Neural cell (in vitro differentiated cells): ENCODE data around the gene APBA2. TPM values are rescaled to one million over a fixed set of nuclear protein-coding genes. Genes with fewer than 3 reads are reported as not detected.

ENCODE experiments used
- H2AFZ ChIP-seq: fragments of 200-600, 300-800 bp; sonication (generic), shearing (Covaris generic); 2 replicates; pipeline ENCODE4 v1.6.0; 2014; ENCODE audit warnings: low read depth, mild to moderate bottlenecking, antibody characterized with exemption, low read length, moderate library complexity
- H3F3A ChIP-seq: fragments of 200-600 bp; shearing (Covaris generic); 2 replicates; pipeline ENCODE4 v1.6.1; 2016; ENCODE audit warnings: mild to moderate bottlenecking, moderate library complexity, mixed read lengths, antibody characterized with exemption, low read length; ENCODE audit not compliant: insufficient read depth, poor library complexity, severe bottlenecking
- H3K27ac ChIP-seq: fragments of 200-600, 300-800 bp; sonication (generic), shearing (Covaris generic); 2 replicates; pipeline ENCODE4 v1.5.1; 2014; ENCODE audit warnings: mild to moderate bottlenecking, low read length, moderate library complexity
- H3K27me3 ChIP-seq: fragments of 300-800, 200-600 bp; sonication (generic), shearing (Covaris generic); 2 replicates; pipeline ENCODE4 v1.6.0; 2014; ENCODE audit warnings: mild to moderate bottlenecking, low read depth, low read length, moderate library complexity; ENCODE audit not compliant: insufficient read depth
- H3K36me3 ChIP-seq: fragments of 300-800, 200-600 bp; sonication (generic), shearing (Covaris generic); 2 replicates; pipeline ENCODE4 v1.5.1; 2014; ENCODE audit warnings: mild to moderate bottlenecking, antibody characterized with exemption, low read length, moderate library complexity; ENCODE audit not compliant: insufficient read depth
- H3K4me2 ChIP-seq: fragments of 300-800, 200-600 bp; sonication (generic), shearing (Covaris generic); 2 replicates; pipeline ENCODE4 v1.6.0; 2014; ENCODE audit warnings: mild to moderate bottlenecking, low read length
- H3K4me3 ChIP-seq: fragments of 300-800, 200-600 bp; sonication (generic), shearing (Covaris generic); 2 replicates; pipeline ENCODE4 v1.5.1; 2014; ENCODE audit warnings: mild to moderate bottlenecking, low read length, moderate library complexity
- H3K79me2 ChIP-seq: fragments of 200-600 bp; shearing (Covaris generic); replicated peaks from 2 replicates; pipeline ENCODE4 v1.6.0; 2014; ENCODE audit warnings: mild to moderate bottlenecking, low read length, moderate library complexity; ENCODE audit not compliant: insufficient read depth
- H3K9ac ChIP-seq: fragments of 300-800, 200-600 bp; sonication (generic), shearing (Covaris generic); 2 replicates; pipeline ENCODE4 v1.6.1; 2016; ENCODE audit warnings: mild to moderate bottlenecking, low read length, mixed read lengths
- H3K9me2 ChIP-seq: fragments of 200-600 bp; shearing (Covaris generic); 2 replicates; pipeline ENCODE4 v1.6.1; 2016; ENCODE audit warnings: mild to moderate bottlenecking, low read length, mixed read lengths; ENCODE audit not compliant: insufficient read depth
- H3K9me3 ChIP-seq: fragments of 200-600, 300-800 bp; sonication (generic), shearing (Covaris generic); 2 replicates; pipeline ENCODE4 v1.6.1; 2016; ENCODE audit warnings: mild to moderate bottlenecking, mixed run types, low read length, moderate library complexity, mixed read lengths
- H4K20me1 ChIP-seq: fragments of 200-600 bp; shearing (Covaris generic); 2 replicates; pipeline ENCODE4 v1.6.1; 2016; ENCODE audit warnings: mild to moderate bottlenecking, mixed run types; ENCODE audit not compliant: insufficient read depth
- EP300 ChIP-seq: fragments of 450-650 bp; conservative IDR thresholded peaks from 2 replicates; pipeline ENCODE4 v1.6.1; 2014; ENCODE audit warnings: antibody characterized with exemption, mild to moderate bottlenecking, moderate library complexity; ENCODE audit not compliant: poor library complexity, severe bottlenecking
- EZH2 ChIP-seq: fragments of 200-600, 300-800 bp; shearing (Covaris generic), sonication (generic); IDR thresholded peaks from 2 replicates; pipeline ENCODE4 v1.6.1; 2014; ENCODE audit warnings: antibody characterized with exemption, low read length, borderline replicate concordance, mild to moderate bottlenecking; ENCODE audit not compliant: insufficient read depth, poor library complexity, severe bottlenecking
- MXI1 ChIP-seq: fragments of 450-650 bp; conservative IDR thresholded peaks from 2 replicates; pipeline ENCODE4 v1.6.1; 2014; ENCODE audit warnings: antibody characterized with exemption, mild to moderate bottlenecking; ENCODE audit not compliant: poor library complexity, severe bottlenecking
- POLR2AphosphoS5 ChIP-seq: IDR thresholded peaks from 2 replicates; pipeline ENCODE4 v1.6.1; 2012
- RAD21 ChIP-seq: fragments of 450-650 bp; conservative IDR thresholded peaks from 2 replicates; pipeline ENCODE4 v1.6.1; 2014; ENCODE audit warnings: antibody characterized with exemption, mild to moderate bottlenecking, moderate library complexity
- TAF1 ChIP-seq: IDR thresholded peaks from 2 replicates; pipeline ENCODE4 v1.6.1; 2012; ENCODE audit warnings: low read depth
- polyA plus RNA-seq: library from polyadenylated mRNA; depleted of rRNA; stranded (reverse); fragments of >200 nt; gene quantifications from 2 replicates; pipeline ENCODE4 v1.2.3, GENCODE V29; 2014
- TF ChIP-seq, protein P1 (sequence below): fragments of 450-650 bp; IDR thresholded peaks from 2 replicates; pipeline ENCODE4 v1.5.1; 2014; ENCODE audit warnings: antibody characterized with exemption, mild to moderate bottlenecking, moderate library complexity; ENCODE audit not compliant: poor library complexity, severe bottlenecking
- TF ChIP-seq, protein P2 (sequence below): IDR thresholded peaks from 2 replicates; pipeline ENCODE4 v1.6.1; 2012; ENCODE audit warnings: borderline replicate concordance

The APBA2 gene
- polyA plus RNA-seq, 1 donor from 2014 or later: 134 TPM

DNA sequence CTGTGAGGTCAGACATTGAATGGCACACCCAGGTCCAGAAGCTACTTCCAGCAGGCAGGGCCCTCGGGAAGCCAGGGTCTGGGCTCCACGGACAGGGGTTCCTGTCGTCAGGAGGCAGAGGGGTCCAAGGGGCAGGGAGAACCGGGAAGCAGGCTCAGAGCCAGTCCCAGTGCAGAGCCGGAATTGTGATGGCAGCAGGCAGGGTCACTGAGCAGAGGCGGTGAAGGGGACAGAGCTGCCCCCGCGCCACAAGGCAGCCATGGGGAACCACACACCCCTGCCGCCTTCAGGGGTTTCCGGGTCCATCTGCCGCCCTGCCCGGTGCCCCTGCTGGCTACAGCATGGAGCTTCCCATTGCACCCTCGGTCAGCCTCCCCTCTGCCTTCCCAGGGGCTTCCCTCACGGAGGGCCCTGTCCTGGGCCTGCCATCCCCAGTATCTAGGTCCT, 247.0 kb downstream of the APBA2 start:
- Histone ChIP-seq H4K20me1 (no peaks in the 10 kb centered on the region), H3K36me3 (no peaks in the 10 kb centered on the region), H3F3A (no peaks in the 10 kb centered on the region), H3K27me3 (no peaks in the 10 kb centered on the region), H3K9me3 (no peaks in the 10 kb centered on the region), H3K4me3 (no peak overlapping the region), H3K9me2 (no peaks in the 10 kb centered on the region), H2AFZ (no peak overlapping the region), H3K9ac (no peak overlapping the region), H3K79me2 (no peaks in the 10 kb centered on the region), H3K4me2 (no peak overlapping the region), H3K27ac (no peak overlapping the region)
- TF ChIP-seq, protein P1, sequence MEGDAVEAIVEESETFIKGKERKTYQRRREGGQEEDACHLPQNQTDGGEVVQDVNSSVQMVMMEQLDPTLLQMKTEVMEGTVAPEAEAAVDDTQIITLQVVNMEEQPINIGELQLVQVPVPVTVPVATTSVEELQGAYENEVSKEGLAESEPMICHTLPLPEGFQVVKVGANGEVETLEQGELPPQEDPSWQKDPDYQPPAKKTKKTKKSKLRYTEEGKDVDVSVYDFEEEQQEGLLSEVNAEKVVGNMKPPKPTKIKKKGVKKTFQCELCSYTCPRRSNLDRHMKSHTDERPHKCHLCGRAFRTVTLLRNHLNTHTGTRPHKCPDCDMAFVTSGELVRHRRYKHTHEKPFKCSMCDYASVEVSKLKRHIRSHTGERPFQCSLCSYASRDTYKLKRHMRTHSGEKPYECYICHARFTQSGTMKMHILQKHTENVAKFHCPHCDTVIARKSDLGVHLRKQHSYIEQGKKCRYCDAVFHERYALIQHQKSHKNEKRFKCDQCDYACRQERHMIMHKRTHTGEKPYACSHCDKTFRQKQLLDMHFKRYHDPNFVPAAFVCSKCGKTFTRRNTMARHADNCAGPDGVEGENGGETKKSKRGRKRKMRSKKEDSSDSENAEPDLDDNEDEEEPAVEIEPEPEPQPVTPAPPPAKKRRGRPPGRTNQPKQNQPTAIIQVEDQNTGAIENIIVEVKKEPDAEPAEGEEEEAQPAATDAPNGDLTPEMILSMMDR: no peak
- no peak for TF ChIP-seq TAF1
- TF ChIP-seq EP300: no peak
- TF ChIP-seq, protein P2, sequence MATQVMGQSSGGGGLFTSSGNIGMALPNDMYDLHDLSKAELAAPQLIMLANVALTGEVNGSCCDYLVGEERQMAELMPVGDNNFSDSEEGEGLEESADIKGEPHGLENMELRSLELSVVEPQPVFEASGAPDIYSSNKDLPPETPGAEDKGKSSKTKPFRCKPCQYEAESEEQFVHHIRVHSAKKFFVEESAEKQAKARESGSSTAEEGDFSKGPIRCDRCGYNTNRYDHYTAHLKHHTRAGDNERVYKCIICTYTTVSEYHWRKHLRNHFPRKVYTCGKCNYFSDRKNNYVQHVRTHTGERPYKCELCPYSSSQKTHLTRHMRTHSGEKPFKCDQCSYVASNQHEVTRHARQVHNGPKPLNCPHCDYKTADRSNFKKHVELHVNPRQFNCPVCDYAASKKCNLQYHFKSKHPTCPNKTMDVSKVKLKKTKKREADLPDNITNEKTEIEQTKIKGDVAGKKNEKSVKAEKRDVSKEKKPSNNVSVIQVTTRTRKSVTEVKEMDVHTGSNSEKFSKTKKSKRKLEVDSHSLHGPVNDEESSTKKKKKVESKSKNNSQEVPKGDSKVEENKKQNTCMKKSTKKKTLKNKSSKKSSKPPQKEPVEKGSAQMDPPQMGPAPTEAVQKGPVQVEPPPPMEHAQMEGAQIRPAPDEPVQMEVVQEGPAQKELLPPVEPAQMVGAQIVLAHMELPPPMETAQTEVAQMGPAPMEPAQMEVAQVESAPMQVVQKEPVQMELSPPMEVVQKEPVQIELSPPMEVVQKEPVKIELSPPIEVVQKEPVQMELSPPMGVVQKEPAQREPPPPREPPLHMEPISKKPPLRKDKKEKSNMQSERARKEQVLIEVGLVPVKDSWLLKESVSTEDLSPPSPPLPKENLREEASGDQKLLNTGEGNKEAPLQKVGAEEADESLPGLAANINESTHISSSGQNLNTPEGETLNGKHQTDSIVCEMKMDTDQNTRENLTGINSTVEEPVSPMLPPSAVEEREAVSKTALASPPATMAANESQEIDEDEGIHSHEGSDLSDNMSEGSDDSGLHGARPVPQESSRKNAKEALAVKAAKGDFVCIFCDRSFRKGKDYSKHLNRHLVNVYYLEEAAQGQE: no peak
- no peak for TF ChIP-seq POLR2AphosphoS5
- no peak for TF ChIP-seq MXI1

DNA sequence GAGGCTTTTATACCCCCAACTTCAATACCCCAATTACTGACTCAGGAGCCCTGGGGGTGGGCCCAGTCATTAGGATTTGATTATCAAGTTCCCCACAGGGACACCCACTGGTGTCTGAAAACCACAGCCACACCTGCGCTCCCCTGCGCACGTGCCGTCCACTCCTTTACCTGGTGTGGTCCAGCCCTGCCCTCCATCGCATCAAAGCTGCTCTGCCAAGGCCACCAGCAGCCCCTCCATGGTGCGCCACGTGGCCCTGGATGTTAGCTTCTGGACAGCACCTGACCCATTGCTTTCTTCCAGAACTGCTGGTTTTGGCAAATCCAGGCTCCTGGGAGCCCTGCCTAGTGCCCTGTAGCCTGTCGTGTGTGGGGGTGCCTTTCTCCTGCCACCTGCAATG, 247.5 kb downstream of the APBA2 start:
- no peaks in the 10 kb centered on the region for H3K9me3 ChIP-seq
- H3K9ac ChIP-seq: no peak overlapping the region
- no peaks in the 10 kb centered on the region for H3K27me3 ChIP-seq
- no peaks in the 10 kb centered on the region for H3K36me3 ChIP-seq
- TF ChIP-seq POLR2AphosphoS5 (no peak), RAD21 (no peak), EP300 (no peak), TAF1 (no peak), MXI1 (no peak), EZH2 (no peak)
- TF ChIP-seq, protein P2: no peak
- TF ChIP-seq, protein P1: no peak
- no peaks in the 10 kb centered on the region for H3F3A ChIP-seq
- no peak overlapping the region for H3K4me2 ChIP-seq
- H3K4me3 ChIP-seq: no peak overlapping the region
- H3K79me2 ChIP-seq: no peaks in the 10 kb centered on the region
- no peaks in the 10 kb centered on the region for H4K20me1 ChIP-seq
- no peaks in the 10 kb centered on the region for H3K9me2 ChIP-seq
- no peak overlapping the region for H3K27ac ChIP-seq
- no peak overlapping the region for H2AFZ ChIP-seq
